Stomach (tissue), 4 donors: ENCODE data around the gene TDRD7.

Experiments used
- CTCF ChIP-seq, 7 experiments: fragments of 450-650 bp in 4 of 7; fragments of 200-600 bp in 3 of 7; sonication (generic) in 3 of 7; IDR thresholded peaks; one replicate each; pipeline ENCODE4 v1.5.1; 2016 to 2019; ENCODE audit warnings: antibody characterized with exemption in 7 of 7, control low read depth in 2 of 7, mild to moderate bottlenecking in 1 of 7
- POLR2A ChIP-seq, 4 donors: fragments of 450-650 bp; IDR thresholded peaks; one replicate each; pipeline ENCODE4 v1.6.1; 2016; ENCODE audit warnings: antibody characterized with exemption in 4 of 4, control low read depth in 2 of 4, mild to moderate bottlenecking in 1 of 4, moderate library complexity in 1 of 4
- POLR2AphosphoS5 ChIP-seq, 3 donors: sonication (generic); formaldehyde crosslinking; IDR thresholded peaks; one replicate each; pipeline ENCODE4 v1.6.1; 2016; ENCODE audit warnings: antibody characterized with exemption in 3 of 3

DNA sequence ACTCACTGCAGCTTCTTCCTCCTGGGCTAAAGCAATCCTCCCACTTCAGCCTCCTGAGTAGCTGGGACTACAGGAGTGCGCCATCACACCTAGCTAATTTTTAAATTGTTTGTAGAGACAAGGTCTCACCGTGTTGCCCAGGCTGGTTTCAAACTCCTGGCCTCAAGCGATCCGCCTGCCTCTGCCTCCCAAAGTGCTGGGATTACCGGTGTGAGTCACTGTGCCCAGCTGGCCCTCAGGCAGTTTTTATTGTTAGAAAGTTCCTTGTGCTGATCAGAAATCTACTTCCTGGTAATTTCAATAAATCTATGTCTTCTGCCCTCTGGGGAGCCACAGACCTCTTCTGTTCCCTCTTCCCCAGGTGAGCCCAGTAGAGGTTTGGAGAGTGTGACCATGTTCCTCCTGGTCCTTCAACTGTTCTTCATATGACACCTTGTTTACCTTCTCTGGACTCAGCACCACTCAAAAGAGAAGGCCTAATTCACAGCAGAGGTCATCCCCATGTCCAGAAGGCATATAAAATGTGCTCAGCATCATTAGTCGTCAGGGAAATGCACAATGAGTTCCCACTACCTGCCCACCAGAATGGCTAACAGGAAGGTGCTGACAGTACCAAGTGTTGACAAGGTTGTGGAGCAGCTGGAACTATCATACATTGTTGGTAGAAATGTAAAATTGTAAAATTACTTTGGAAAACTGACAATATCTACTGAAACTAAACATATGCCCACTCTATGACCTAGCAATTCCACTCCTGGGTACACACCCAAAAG is 99.9 kb downstream of the TDRD7 start:
- TF ChIP-seq POLR2A (IDR thresholded peaks at IDR 0.05) (no peak), POLR2AphosphoS5 (IDR thresholded peaks at IDR 0.05) (no peak), CTCF (IDR thresholded peaks at IDR 0.05) (no peak)
